ENCODE measurements around the gene TH.

The TH gene

DNA sequence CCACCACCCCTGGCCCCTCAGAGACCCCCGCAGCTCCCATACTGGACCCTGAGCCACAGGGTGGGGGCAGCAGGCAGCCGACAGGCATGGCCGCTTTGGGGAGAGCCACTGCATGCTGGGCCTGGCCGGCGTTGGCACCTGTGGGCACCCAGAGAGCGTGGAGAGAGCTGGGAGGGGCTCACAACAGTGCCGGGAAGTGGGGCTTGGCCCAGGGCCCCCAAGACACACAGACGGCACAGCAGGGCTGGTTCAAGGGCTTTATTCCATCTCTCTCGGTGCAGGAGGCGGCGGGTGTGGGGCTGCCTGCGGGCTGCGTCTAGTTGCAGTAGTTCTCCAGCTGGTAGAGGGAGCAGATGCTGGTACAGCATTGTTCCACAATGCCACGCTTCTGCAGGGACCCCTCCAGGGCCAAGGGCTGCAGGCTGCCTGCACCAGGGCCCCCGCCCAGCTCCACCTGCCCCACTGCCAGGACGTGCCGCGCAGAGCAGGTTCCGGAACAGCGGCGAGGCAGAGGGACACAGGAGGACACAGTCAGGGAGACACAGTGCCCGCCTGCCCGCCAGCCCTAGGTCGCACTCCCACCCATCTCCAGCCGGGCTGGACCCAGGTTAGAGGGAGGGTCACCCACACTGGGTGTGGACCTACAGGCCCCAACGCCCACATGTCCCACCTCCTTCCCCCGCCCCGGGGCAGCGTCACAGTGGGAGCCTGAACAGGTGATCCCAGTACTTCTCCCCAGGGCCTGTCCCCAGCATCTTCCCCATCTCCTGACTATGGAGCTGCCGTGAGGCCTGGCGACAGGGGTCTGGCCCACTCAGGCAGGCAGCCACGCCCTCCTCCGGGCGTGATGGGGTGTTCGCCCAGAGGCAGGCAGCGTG is 11.8 kb downstream of the TH start:
- no peak for DNase-seq

DNA sequence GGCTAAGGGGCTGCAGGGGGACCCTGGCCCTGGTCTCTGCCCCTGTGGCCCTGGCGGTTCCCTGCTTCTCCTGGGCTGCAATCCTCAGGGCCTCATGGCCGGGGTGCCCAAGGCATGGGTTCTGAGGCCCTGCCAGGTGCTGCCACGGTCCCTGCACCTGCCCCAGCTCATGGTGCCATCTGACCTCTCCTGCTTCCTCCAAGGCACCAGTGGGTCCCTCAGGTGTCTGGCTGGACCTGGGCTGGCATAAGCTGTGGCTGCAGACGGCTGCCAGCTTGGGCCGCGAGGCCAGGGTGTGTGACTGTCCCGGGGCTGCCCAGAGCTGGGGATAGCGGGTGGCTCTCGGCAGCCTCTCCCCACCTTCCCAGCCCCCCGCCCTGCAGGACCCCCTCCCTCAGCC is 12.6 kb downstream of the TH start:
- no peak for DNase-seq

DNA sequence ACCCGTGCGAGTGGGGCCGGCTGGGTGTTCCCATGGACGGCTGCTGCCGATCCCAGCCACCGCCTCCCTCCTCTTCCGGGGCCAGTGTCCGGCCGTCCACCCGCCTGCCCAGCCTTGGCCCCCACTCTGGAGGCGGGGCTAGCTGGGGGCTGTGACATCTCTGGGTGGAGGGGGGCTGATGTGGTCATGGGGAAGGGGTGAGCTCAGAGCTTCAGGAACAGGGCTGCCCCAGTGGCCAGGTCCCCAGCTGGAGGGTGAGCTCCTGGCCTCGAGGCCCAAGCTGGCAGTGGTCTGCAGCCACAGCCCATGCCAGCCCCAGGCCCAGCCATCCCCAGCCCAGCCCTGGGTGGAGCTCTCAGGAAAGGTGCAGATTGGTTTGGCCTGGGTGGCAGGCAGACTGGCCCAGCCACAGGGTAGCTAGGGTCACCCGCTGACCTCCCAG is 13.3 kb downstream of the TH start:
- DNase-seq = no peak

DNA sequence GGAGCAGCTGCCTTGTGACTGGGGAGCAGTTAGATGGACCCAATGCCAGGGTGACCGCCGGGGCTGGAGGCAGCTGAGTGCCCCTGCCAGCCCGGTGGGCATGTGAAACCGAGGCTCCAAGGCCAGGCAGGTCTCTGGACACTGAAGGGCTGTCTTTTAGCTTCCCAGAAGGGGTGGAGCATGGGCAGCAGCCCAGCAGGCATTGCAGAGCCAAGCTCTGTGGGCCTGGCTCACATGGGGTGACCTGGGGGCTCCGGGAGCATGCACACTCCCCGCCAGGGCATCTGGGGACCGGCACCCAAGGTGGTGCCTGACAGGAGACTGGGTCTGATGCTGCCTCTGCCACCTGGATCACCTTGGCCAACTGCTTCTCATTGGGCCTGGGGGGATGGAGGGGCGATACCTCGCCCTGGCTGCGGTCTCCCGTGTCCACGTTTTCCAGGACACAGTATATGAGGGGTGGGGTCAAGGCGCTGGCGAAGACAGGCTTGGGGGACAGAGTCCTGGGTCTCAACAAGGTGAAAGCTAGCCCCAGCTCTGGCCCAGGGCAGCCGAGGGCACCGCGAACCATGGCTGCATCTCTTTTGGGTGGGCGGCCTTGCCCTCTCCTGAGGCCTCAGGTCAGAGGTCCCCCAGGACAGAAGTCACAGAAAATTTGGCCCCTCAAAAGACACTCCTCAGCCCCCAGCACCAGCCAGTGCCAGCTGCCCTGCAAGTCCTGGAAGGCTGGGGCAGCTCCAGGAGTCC is 14.1 kb downstream of the TH start:
- no peak for DNase-seq

DNA sequence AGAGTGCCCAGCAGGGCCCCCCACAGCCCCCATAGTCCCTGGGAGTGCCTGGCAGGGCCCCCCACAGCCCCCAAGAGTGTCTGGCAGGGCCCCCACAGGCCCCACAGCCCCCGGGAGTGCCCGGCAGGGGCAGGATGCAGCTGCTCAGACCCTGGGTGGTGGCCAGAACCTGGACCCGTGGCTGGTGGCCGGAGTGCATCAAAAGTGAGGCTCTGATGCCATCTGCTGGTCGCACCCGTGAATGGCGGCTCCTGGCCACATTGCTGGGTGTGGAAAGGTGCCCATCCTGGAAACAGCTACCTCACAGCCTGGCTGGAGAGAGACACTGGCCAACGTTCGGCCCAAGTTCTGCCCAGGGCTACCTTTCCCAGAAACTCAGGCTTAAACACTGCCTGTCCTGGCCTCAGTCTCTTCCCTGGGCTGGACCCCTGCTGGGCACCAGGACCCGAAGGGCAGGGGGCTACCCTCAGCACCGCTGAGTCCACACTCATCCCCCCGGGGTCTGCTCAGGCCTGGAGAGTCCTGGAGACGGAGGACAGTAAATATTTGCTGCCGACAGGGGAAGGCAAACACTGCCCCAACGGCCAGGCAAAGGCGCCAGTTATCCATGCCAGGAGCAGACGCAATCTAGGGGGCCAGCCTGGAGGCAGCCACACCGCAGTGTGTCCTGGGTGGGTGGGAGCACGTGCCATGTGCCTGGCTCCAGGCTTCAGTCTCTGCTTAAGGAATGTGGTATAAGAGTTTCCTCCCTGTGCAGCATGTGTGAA is 15.0 kb downstream of the TH start:
- DNase-seq = no peak

DNA sequence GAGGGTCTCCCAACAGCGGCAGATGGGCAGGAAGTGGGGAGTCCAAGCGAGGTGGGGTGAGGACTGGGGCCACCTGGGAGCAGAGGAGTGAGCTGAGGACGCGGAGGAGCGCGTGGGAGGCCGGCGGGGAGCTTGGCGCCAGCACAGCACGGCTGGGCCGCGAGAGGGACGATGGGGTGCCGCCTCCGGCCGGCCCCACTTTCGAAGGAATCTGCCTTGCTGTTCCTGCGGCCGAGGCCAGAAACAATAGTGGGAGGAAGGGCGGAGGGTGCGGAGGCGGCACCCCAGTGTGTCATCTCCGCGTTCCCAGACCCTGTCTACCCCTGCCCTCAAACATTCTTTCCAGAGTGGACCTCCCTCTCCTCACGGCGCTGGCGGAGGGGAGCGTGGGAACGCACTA is 16.1 kb downstream of the TH start:
- no peak for DNase-seq

DNA sequence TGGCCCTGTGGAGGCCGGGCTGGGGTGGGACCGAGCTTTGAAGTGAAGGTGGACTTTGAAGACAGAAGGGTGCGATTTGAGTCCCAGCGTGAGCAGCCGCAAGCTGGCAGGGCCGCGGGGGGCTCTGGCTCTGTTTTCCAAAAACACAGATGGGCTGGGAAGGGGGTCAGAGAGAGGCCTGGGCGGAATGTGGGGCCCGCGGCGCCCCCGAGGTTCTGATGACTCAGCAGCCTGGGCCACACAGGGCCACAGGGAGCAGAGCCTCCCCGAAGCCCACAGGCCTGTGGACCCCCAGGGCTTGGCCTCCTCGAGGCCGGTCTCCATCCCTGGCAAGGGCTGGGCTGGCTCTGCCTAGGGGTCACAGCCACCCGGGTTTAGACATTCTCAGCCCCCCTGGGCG is 16.7 kb downstream of the TH start:
- DNase-seq = no peak

DNA sequence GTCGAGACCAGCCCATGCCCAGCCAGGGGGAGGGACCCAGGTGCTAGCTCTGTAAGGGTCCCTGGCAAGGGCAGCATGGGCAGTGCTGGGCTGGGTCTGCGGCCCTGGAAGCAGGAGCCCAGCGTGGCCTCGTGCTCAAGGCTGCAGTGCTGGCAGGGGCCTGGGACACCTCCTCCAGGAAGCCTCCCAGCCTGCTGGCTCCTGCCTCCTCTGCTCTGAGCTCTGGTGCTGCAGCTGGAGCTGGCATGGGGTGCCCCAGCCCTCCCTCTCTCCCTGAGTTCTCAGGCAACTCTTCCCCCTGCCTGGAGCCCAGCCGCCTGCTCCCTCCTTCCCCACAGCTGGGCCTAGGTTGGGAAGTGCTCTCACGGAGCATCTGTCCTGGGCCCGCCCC is 17.4 kb downstream of the TH start:
- no peak for DNase-seq

DNA sequence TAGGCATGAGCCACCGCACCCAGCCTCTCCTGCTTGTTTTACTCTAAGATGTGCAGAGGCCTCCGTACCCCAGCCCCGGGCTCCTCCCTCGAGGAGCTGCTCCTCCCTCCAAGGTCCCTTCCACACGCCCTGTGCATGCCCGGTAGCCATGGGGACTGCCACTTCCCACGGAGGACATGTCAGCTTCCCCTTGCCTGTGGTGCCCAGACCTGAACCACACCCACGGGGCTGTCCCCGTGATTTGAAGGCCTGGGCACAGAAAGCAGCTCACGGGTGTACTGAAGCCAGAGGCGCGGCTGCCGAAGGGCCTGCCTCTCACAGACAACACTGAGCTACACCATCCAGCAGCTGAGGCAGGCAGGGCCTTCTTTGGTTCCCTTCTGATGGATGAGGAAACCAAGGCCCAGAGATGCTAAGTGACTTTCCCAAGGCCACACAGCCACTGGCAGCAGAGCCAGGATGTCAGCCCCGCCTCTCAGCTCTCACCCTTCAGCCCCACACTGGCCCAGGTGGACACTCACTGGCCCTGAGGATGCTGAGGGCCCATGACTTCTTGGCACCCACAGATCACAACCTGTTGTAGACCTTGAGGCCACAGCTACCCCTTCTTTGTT is 17.9 kb downstream of the TH start:
- no peak for DNase-seq

DNA sequence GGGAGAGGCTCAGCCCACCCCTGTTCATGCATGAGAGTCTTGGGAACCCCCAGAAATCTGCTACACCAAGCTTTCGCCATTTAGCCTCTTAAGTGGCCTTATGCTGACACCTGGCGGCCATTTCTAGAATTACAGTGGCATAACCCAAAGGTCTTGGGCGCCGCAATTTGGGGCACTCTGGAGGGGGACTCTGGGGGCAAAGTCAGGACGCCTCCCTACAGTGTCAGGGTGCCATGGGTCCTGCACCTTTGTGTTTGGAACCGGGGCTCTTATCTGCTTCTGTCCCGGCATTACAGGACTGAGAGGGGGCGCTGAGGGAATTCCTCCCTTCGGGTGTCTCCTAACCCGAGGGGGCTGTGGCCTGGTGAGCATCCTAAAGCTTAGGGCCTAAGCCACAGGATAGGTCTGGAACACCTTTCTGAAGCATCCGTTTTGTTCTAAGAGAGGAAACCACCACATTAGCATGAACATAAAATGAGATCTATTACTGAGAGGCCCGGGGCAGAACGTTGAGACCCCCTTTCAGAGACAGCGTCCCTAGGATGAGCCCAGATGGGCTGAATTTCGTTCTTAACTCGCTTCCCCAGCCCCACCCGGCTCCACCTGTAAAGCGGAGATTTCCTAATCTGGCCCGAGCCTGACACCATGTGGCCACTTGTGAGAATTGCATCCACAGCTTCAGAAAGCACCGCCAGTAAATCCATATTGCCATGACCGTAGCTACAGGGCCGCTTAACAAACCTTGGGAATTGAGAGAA is 19.9 kb downstream of the TH start:
- peak; percentile 78 for DNase-seq

DNA sequence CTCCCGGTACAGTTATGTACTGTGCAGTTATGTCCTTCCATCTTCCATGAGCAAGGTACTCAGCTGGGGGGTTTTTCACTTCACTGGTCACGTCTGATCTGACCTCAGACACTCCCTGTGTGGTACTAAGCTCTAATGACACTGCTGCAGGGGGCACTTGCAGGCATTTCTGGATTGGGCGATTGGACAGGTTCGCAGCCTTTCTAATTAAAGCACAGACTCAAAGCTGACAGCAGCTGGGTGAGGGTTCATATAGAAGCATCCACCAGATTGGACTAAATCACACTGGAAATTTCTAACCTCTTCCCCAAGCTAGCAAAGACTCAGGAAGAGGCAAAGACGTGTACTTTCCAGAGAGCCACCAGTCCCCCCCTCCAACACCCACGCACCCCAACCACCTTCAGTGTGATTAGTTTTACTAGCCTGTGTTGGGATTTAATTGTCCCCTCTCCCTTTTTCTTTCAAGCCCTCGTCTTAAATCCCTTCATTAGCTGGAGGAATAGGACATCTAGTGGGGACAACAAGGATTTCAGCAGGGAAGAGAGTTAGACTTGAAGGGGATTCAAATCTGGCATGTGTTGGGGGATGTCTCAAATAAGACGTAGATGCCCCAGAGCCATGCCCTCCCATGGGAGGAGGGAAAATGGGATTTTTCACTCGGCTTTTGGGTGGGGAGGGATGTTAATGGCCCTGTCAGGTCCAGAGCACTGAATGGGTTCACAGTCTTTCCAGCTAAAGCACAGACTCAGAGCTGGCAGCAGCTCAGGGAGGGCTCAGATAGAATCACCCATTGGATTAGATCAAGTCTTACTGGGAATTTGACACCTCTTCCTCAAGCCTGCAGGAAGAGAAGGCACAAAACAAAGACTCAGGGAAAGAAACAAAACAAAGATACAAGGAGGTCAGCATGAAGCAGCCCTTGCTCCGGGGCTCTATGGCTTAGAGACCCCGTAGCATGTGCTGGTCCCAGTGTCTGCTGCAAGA is 21.5 kb downstream of the TH start:
- peak; percentile 71 for DNase-seq

DNA sequence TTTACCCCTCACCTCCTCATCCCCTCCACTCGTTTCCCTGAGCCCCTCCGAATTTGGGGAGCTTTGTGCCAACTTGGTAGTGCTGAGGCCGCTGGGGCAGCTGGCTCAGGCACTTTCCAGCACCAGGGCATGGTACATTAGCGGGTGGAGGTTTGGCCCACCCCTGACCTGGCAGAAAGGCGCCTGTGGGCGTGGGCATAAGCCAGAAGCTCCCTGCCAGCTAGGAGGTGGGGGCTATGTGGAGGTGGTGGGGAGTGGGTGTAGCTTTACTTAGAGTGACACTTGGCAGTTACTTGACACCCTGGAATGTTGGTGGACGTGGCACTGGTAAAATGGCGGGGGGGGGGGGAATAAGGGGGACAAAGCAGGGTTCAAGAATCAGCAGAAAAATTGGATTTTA is 22.2 kb downstream of the TH start:
- DNase-seq = no peak

DNA sequence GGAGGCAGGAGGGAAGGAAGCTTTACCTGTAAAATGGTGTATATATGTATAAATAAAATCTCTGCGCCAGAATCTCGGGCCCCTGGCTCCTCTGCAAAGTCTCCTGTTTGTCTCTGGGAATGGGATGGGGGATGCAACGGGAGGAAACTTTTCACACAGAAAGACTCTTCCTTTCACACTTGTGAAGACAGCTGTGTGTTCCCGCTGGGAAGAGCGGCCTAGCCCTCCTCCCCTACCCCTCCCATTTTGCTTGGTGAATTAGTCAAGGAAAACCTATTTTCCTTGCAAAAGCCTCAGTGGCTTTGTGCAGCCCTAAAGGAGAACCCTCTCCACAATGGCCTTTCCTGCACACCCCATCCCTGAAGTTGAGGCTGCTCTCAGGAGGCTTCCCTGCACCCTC is 23.0 kb downstream of the TH start:
- no peak for DNase-seq

DNA sequence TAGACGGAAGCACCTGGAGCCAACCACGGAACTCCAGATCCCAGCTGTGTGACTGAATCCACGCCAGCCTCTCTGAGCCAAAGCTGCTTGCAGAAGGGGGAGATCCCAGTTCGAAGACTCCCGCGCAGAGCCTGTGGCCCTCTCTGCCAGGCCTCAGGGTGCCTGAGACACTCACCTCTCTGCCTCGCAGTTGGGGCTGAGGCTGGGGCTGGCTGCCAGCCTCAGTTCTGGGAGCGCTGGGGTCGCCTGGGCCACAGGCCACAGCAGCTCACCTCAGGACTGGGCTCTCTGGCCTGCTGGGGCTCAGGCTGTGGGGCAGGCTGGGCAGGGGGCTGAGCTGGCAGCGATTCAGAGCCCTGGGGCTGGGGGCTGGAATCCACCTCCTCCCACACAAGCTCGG is 24.2 kb downstream of the TH start:
- no peak for DNase-seq

DNA sequence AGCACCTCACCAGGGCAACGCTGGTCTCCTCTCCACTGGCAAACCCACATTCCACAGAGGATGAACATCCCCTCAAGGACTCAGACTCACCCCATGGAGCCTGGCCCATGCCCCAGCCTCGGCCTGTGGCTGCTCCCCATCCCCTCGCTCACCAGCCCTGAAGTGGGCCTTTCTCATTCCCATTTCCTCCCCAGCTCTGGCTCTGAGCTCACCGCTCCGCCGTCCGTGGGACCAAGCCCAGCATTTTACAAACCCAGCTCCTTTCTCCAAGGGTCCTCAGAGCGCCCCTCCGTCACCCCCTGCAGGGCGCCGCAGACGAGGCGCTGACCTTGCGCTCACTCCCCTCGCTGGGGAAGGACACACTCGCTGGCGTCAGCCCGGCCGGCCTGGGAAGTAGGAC is 25.6 kb downstream of the TH start:
- DNase-seq = no peak

DNA sequence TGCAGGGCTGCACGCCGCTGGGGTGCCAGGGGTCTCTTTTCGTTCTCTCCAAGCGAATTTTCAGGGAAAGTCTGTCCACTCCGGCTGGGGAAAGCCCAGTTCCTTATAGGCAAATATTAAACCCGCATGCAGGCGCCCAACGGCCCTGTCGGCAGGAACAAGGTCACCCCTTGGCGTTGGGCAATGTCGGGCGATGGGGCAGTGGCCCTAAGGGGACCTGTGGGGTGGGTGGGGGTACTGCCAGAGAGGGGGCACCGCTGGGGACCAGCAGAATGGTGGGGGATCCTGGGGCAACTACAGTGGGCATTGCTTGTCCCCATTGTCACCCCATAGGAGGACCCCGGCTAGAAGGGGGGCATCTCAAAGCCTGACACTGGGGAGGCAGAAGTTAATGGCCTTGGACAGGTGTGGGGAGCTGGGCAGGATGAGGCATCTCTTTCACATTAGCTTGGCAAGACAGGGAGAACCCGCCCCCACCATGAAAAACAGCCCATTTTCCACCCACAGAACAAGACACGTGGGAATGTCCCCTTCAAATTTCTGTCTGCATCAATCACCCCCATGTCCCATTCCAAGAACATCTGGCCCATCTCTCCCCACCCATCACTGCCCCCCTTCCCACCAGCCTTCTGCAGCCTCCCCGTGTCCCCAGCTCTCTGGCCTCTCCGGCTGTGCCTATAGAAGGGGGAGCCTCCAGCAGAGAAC is 26.9 kb downstream of the TH start:
- DNase-seq = no peak

DNA sequence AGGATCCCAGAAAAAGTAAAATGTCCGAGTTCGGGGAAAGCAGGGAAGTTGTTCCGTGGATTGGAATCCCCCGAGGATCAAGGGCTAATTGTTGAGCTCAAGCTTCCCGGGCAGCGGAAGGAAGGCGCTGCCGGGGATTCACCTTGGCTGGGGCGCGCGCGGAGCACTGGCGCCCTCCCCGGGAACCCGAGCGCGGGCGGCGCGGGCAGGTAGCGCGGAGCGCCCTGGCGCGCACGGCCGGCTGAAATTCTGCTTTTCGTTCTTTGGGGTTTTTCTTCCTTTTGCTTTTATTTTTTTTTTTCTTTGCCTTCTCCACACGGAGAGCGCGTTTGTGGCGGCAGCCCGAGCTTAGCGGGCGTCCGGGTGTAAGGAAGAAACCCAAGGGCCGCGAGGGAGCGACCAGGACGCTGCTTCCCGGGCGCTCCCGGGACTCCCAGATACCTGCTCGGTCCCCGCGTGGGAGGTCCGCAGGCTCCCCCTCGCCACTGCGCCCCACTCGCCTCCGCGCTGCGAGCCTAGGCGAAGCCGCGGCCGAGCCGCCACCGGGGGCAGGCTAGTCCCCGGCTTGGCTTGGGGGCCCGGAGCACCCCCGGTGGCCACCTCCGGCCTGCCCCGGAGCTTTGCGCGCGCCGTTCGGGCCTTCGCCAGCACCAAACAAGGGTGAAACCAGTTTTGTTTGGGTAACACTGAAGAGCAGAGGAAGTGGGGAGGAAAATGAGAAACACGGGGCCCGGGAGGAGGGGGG is 27.6 kb downstream of the TH start:
- DNase-seq = peak; percentile 86

DNA sequence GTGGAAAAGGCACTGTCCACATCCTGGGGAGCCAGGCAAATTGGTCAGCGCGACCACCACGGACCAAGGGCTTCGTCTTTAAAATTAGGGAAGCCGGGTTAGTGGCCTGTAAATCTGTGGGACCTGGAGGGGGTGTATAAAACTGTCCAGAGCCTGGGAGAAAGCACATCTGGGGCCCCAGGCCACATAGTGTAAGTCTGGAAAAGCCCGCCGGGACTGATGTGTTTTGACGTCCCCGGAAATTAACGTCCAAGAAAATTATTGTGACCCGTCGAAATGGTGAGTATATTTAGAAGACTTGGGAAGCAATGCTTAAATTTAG is 28.2 kb downstream of the TH start:
- DNase-seq = no peak

DNA sequence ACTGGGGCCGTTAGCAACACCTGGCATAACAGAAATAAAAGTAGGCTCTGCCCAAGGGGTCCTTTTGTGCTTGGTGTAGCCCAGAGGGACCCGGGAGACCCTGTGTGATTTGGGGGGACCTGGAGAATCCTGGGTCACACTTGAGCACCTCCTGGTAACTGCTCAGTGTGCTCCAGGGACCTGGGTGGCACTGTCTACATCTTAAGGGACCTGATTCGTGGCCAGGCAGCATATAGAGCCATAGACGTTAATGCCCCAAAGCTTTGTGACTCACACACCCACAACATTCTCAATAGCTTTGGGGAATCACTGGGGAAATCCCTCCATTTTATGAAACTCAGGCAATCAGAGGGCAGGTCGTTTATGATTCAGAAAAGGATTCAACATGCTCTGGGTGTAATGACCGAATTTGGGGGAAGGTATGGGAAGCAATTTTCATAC is 28.8 kb downstream of the TH start:
- DNase-seq = no peak

Measured in right kidney (tissue), 1 donor.